ENCODE measurements around the gene P4HTM. TPM values are rescaled to one million over a fixed set of nuclear protein-coding genes. Genes with fewer than 3 reads are reported as not detected.

The P4HTM gene, protein sequence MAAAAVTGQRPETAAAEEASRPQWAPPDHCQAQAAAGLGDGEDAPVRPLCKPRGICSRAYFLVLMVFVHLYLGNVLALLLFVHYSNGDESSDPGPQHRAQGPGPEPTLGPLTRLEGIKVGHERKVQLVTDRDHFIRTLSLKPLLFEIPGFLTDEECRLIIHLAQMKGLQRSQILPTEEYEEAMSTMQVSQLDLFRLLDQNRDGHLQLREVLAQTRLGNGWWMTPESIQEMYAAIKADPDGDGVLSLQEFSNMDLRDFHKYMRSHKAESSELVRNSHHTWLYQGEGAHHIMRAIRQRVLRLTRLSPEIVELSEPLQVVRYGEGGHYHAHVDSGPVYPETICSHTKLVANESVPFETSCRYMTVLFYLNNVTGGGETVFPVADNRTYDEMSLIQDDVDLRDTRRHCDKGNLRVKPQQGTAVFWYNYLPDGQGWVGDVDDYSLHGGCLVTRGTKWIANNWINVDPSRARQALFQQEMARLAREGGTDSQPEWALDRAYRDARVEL
- 10 to 100 TPM; 35.2 to 39.6 TPM for total RNA-seq

DNA sequence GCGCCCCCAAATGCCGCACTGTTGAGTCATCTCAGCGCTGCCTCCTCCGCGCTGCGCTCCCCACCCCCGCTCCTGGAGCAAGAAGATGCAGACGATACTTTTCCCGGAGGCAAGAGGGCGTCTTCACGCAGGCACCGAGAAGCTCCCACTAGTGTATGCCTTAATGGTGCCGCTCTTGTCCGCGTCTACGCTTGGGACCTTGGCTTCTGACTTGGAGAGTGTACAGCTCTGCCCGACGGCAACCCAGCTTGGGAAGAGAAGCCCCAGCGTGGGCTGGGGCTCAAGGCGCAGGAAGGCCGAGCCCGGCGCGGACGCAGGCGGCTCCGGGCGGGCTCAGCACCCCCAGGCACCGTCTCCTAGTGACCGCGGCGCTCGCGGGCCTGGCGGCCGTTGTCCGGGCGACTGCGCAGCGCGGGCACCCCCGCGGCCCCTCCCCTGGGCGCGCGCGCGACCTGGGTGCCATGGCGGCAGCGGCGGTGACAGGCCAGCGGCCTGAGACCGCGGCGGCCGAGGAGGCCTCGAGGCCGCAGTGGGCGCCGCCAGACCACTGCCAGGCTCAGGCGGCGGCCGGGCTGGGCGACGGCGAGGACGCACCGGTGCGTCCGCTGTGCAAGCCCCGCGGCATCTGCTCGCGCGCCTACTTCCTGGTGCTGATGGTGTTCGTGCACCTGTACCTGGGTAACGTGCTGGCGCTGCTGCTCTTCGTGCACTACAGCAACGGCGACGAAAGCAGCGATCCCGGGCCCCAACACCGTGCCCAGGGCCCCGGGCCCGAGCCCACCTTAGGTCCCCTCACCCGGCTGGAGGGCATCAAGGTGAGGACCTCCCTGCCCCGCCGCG lies at the start of gene P4HTM:
Gene P4HTM (plus strand): TSS at position 446 of the 840 bp plus-strand sequence. CDS start 16 bp downstream, at position 462.
- POLR2A ChIA-PET, result interaction anchor here (0.6 to 7.7 kb wide), 12 partner anchors 7 to 688 kb away, joined by 3 to 73 read pairs (median 5); partner anchors contain the start of genes DALRD3, IMPDH2, NDUFAF3 and QRICH1
- Mint-ChIP-seq H3K4me3 (peak within 1 kb of the TSS; percentile 91), H3K36me3 (ENCODE audit: low read depth) (peaks cover 22% of the 10 kb centered on the region), H3K9me3 (ENCODE audit: insufficient read depth) (no peaks in the 10 kb centered on the region), H3K27me3 (ENCODE audit: low read depth) (no peaks in the 10 kb centered on the region), H3K4me1 (ENCODE audit: low read depth) (peaks cover 54% of the 10 kb centered on the region), H3K27ac (peak within 1 kb of the TSS; percentile 93)
- CTCF ChIA-PET, result interaction anchor here (1.0 to 15.6 kb wide), 7 partner anchors 13 to 168 kb away, joined by 3 to 319 read pairs (median 3); partner anchors contain the start of genes ARIH2, DALRD3, IMPDH2 and NDUFAF3
- ATAC-seq, result peak; percentile 80
- DNase-seq, result peak; percentile 86

DNA sequence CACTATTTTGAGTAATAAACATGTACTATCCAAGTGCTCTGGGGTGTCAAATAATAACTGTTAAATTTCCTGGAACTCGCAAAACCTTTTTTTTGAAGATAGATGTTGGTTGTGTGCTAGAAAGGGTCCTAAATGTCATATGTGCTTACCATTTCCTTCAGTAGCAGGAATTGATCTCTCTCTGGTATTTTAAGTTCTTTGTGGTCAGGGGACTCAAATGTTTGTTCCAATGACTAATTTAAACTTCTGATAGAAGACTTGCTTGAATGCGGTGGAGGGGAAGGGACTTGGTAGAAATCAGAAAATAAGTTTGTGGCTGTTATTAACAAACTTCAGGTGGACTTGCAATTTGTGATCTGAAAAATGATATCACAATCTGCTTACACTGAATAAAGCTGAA lies 44.6 kb upstream of the P4HTM start:
- ChIA-PET POLR2A (no interaction called here), CTCF (interaction anchor here (1.0 to 1.1 kb wide), 2 partner anchors 12 to 76 kb away, joined by 3 read pairs; partner anchors contain the start of gene NDUFAF3)
- peaks cover 24% of the 10 kb centered on the region for H3K4me1 Mint-ChIP-seq (ENCODE audit: low read depth)
- H3K36me3 Mint-ChIP-seq (ENCODE audit: low read depth), result peaks cover 26% of the 10 kb centered on the region
- H3K27me3 Mint-ChIP-seq (ENCODE audit: low read depth), result no peaks in the 10 kb centered on the region
- no peak overlapping the region for H3K4me3 Mint-ChIP-seq
- H3K27ac Mint-ChIP-seq, result peak overlapping the region; percentile 7
- ATAC-seq, result no peak
- DNase-seq, result no peak
- H3K9me3 Mint-ChIP-seq (ENCODE audit: insufficient read depth), result no peaks in the 10 kb centered on the region

DNA sequence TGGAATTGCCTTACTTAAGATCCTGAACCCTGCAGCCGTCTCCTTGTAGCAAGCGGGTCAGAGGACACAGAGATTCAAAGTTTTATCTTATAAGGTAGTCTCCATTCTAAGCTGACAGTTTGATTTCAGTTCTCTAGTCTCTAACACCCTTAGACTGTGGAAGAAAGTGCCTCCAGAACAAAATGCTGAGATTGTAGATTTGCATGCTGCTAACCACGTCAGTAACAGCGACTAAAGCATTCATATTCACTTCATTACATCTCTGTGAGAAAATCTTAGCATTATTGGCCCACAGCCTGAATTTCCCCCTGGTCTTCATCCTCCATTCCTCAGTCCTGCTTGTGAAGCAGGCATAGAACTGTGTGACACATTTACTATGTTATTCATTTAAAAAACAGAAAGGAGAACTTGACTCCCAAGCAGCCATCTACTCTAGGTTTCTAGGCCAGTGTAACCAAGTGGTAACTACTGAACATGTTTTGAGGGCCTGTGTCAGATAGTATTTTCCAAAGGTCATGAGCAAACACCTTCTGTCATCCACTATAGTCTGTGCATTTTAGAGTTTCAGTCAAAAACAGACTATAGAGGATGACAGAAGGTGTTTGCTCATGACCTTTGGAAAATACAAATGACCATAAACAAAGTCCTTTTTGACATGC lies 44.0 kb upstream of the P4HTM start:
- no peak for ATAC-seq
- CTCF ChIA-PET, result interaction anchor here (0.8 to 1.6 kb wide), 3 partner anchors 9 to 16 kb away, joined by 3 read pairs; no protein-coding TSS in a partner anchor
- DNase-seq, result no peak
- POLR2A ChIA-PET, result no interaction called here
- H3K27me3 Mint-ChIP-seq (ENCODE audit: low read depth), result no peaks in the 10 kb centered on the region
- H3K4me1 Mint-ChIP-seq (ENCODE audit: low read depth), result peaks cover 24% of the 10 kb centered on the region
- H3K4me3 Mint-ChIP-seq, result no peak overlapping the region
- peaks cover 26% of the 10 kb centered on the region for H3K36me3 Mint-ChIP-seq (ENCODE audit: low read depth)
- no peak overlapping the region for H3K27ac Mint-ChIP-seq
- no peaks in the 10 kb centered on the region for H3K9me3 Mint-ChIP-seq (ENCODE audit: insufficient read depth)

DNA sequence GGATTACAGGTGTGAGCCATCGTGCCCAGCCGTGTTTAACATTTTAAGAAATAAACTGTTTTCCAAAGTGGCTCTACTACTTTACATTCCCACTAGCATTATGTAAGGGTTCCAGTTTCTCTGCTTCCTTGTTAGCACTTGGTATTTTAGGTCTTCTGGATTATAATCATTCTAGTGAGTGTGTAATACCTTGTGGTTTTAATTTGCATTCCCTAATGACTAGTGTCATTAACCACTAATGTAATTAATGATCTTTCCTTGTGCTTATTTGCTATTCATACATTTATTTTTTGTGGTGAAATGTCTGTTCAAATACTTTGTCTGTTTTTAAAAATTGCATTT lies 40.7 kb upstream of the P4HTM start:
- no peaks in the 10 kb centered on the region for H3K9me3 Mint-ChIP-seq (ENCODE audit: insufficient read depth)
- POLR2A ChIA-PET, result no interaction called here
- DNase-seq, result no peak
- no peaks in the 10 kb centered on the region for H3K27me3 Mint-ChIP-seq (ENCODE audit: low read depth)
- ATAC-seq, result no peak
- H3K27ac Mint-ChIP-seq, result no peak overlapping the region
- H3K4me3 Mint-ChIP-seq, result no peak overlapping the region
- CTCF ChIA-PET, result interaction anchor here (1.3 kb wide), 1 partner anchor 39 kb away, joined by 3 read pairs; no protein-coding TSS in a partner anchor
- H3K4me1 Mint-ChIP-seq (ENCODE audit: low read depth), result peaks cover 23% of the 10 kb centered on the region
- peaks cover 17% of the 10 kb centered on the region for H3K36me3 Mint-ChIP-seq (ENCODE audit: low read depth)

DNA sequence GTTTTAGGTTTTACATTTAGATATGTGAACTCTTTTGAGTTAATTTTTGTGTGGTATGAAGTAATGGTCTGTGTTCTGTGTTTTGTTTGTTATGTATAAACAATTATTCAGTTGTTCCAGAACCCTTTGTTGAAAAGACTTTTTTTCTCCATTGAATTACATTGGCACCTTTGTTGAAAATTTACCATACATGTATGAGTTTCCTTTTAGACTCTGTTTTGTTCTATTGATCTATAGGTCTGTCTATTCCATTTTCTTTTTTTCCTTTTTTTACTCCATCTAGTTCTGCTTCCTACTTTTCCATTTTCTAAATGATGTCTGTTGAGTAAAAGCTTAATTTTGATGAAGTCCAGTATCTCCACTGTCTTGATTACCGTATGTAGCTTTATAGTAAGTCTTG lies 40.0 kb upstream of the P4HTM start:
- Mint-ChIP-seq H3K27ac (no peak overlapping the region), H3K36me3 (ENCODE audit: low read depth) (peaks cover 14% of the 10 kb centered on the region), H3K9me3 (ENCODE audit: insufficient read depth) (no peaks in the 10 kb centered on the region), H3K4me1 (ENCODE audit: low read depth) (peaks cover 16% of the 10 kb centered on the region), H3K27me3 (ENCODE audit: low read depth) (no peaks in the 10 kb centered on the region), H3K4me3 (no peak overlapping the region)
- no peak for ATAC-seq
- CTCF ChIA-PET, result interaction anchor here (1.2 to 1.3 kb wide), 2 partner anchors 10 to 38 kb away, joined by 3 read pairs; no protein-coding TSS in a partner anchor
- POLR2A ChIA-PET, result interaction anchor here (0.7 kb wide), 1 partner anchor 262 kb away, joined by 3 read pairs; no protein-coding TSS in a partner anchor
- no peak for DNase-seq

DNA sequence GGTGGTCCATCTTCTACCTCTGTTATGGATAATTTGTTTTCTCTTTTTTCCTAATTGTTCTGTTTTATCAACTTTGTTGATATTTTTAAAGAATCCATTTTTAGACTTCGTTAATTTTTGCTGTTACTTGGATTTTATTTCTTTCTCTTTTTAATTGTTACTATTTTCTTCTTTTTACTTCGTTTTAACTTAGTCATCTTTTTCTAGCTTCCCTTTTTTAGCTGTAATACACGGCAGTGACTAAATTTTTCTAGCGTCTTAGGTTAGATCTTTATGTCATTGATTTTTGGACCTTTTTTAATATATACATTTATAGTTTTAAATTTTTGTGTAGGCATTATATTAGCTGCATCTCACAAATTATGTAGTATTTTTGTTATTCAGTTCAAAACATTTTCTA lies 38.3 kb upstream of the P4HTM start:
- Mint-ChIP-seq H3K4me3 (no peak overlapping the region), H3K4me1 (ENCODE audit: low read depth) (peaks cover 7% of the 10 kb centered on the region), H3K36me3 (ENCODE audit: low read depth) (peaks cover 10% of the 10 kb centered on the region), H3K27me3 (ENCODE audit: low read depth) (no peaks in the 10 kb centered on the region), H3K27ac (no peak overlapping the region), H3K9me3 (ENCODE audit: insufficient read depth) (no peaks in the 10 kb centered on the region)
- ChIA-PET POLR2A (interaction anchor here (0.6 to 1.4 kb wide), 2 partner anchors 33 to 234 kb away, joined by 3 to 5 read pairs; partner anchors contain the start of gene ARIH2), CTCF (interaction anchor here (0.6 to 2.7 kb wide), 11 partner anchors 8 to 212 kb away, joined by 3 to 19 read pairs (median 4); partner anchors contain the start of genes ARIH2 and SLC25A20)
- ATAC-seq, result no peak
- DNase-seq, result no peak

DNA sequence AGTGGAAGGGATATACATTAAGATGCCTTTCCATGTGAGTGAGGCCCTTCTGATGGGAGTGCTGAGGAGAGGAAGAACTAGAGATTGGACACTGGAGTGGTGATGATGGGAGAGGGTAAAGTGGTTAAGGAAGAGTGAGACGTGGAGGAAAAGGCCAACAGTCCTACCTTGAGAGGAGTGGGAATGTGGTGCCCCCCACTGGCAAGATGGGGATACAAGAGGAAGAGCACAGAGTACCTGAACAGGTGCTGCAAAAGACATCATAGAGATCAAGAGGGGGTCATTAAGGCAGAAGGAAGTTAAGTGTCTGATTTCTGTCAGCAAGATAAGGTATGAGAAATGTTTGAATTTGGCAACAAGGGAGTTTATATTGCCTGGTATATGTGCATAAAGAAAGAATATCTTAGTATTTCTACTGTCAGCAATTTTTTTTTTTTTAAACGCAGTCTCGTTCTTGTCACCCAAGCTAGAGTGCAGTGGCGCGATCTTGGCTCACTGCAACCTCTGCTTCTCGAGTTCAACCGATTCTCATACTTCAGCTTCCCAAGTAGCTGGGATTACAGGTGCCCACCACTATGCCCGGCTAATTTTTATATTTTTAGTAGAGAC lies 37.4 kb upstream of the P4HTM start:
- Mint-ChIP-seq H3K4me1 (ENCODE audit: low read depth) (peaks cover 7% of the 10 kb centered on the region), H3K36me3 (ENCODE audit: low read depth) (peaks cover 11% of the 10 kb centered on the region), H3K4me3 (no peak overlapping the region), H3K27me3 (ENCODE audit: low read depth) (no peaks in the 10 kb centered on the region), H3K27ac (peak overlapping the region; percentile 0), H3K9me3 (ENCODE audit: insufficient read depth) (no peaks in the 10 kb centered on the region)
- ChIA-PET CTCF (interaction anchor here (0.6 to 2.7 kb wide), 11 partner anchors 9 to 216 kb away, joined by 3 to 19 read pairs (median 4); partner anchors contain the start of gene SLC25A20), POLR2A (interaction anchor here (0.7 to 1.4 kb wide), 2 partner anchors 34 to 170 kb away, joined by 3 read pairs; partner anchors contain the start of gene ARIH2)
- DNase-seq (peak; percentile 58), ATAC-seq (peak; percentile 79)

DNA sequence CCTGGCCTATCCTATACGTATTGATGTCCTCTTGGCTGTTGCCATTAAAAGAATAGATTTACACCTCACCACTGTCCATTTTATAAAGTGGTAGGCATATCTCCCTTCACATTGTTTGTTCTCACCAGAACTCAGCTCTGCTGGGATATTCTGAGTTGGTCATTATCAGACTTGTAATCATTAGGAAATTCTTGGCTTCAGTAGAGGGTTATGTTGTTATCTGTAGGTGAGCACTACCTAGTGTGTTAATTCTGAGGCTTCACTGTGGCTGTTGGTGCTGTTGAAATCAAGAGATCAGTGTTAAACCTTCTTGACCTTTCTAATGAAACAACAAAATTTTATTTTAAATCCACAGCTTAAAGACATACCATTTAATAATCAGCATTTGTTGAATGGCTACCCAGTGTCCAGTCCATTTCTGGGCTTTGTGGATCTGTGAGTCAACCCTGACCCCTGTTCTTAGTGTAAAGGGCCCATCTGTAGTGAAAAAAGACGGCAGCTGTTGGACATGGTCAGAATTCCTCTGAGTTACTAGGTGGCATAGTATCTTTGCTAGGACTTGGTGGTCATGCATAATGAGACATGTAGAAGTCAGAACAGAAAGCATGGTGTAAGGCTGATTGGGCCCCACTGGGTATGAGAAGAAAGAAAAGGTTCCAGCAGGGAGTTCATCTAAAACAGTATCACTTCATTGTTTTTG lies 32.9 kb upstream of the P4HTM start:
- H3K4me1 Mint-ChIP-seq (ENCODE audit: low read depth), result peaks cover 5% of the 10 kb centered on the region
- H3K27me3 Mint-ChIP-seq (ENCODE audit: low read depth), result no peaks in the 10 kb centered on the region
- ATAC-seq, result no peak
- H3K27ac Mint-ChIP-seq, result no peak overlapping the region
- H3K4me3 Mint-ChIP-seq, result no peak overlapping the region
- CTCF ChIA-PET, result interaction anchor here (1.1 kb wide), 1 partner anchor 30 kb away, joined by 3 read pairs; no protein-coding TSS in a partner anchor
- H3K36me3 Mint-ChIP-seq (ENCODE audit: low read depth), result peaks cover 13% of the 10 kb centered on the region
- no peak for DNase-seq
- no peaks in the 10 kb centered on the region for H3K9me3 Mint-ChIP-seq (ENCODE audit: insufficient read depth)
- POLR2A ChIA-PET, result no interaction called here

DNA sequence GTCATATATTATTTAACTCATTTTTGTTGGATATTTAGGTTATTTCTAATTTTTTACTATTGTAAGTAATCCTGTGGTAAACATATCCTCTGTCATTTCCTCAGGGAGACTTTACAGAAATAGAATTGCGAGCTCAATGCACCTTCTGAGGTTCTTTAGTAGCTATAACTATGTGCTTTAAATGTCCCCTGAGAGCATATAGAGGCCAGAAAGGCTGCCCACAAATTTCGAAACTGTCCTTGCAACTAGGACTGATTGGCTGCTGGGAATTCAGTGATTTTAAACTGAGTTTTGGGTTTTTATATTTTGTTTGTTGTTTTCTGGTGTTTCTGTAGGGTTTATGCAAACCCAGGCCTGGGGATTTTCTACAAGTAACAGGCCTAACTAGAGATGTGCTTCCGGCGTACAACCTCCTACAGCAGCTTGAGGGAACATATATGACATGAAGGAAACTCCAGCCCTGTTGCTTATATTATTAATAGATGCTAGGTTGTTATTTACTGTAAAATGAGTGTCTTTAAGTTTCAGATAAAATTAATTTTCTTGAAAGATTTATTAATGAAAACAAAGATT lies 29.1 kb upstream of the P4HTM start:
- ChIA-PET CTCF (no interaction called here), POLR2A (no interaction called here)
- no peaks in the 10 kb centered on the region for H3K9me3 Mint-ChIP-seq (ENCODE audit: insufficient read depth)
- no peak for ATAC-seq
- no peak for DNase-seq
- H3K27ac Mint-ChIP-seq, result no peak overlapping the region
- no peak overlapping the region for H3K4me3 Mint-ChIP-seq
- no peaks in the 10 kb centered on the region for H3K27me3 Mint-ChIP-seq (ENCODE audit: low read depth)
- peaks cover 20% of the 10 kb centered on the region for H3K36me3 Mint-ChIP-seq (ENCODE audit: low read depth)
- peaks cover 1% of the 10 kb centered on the region for H3K4me1 Mint-ChIP-seq (ENCODE audit: low read depth)

DNA sequence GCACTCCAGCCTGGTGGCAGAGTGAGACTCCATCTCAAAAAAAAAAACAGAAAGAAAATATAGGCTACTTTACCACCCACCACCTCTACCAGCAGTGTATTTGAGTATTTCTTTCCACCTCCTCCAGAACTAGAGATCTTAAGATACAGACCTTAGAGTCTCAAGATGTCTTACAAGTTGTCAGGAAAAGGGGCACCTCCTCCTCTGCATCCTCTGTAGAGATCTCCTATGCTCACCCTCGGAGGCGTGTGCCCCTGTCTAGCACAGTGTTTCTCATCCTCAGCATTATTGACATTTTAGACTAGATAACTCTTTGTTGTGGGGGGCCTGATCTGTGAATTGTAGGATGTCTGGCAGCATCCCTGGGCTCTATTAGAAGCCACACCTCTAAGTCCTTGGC lies 27.7 kb upstream of the P4HTM start:
- no peaks in the 10 kb centered on the region for H3K27me3 Mint-ChIP-seq (ENCODE audit: low read depth)
- no peak overlapping the region for H3K4me3 Mint-ChIP-seq
- ChIA-PET POLR2A (no interaction called here), CTCF (no interaction called here)
- DNase-seq (no peak), ATAC-seq (no peak)
- H3K9me3 Mint-ChIP-seq (ENCODE audit: insufficient read depth), result no peaks in the 10 kb centered on the region
- H3K4me1 Mint-ChIP-seq (ENCODE audit: low read depth), result peaks cover 6% of the 10 kb centered on the region
- no peak overlapping the region for H3K27ac Mint-ChIP-seq
- H3K36me3 Mint-ChIP-seq (ENCODE audit: low read depth), result peaks cover 32% of the 10 kb centered on the region
